GM12891 (cell line): ENCODE results near the gene PLOD1.
A peak's percentile ranks its signal among the peaks of the same experiment; 100 is the strongest.

ENCODE experiments used
- DNase-seq: peaks from one replicate; pipeline ENCODE4 v3.0.0; 2011; ENCODE audit warnings: low spot score; ENCODE audit not compliant: insufficient read length
- FAIRE-seq: peaks from 2 replicates; lab custom pipeline; 2011; peaks lifted over from hg19 to GRCh38; lab: Jason Lieb, UNC
- PAX5 ChIP-seq: IDR thresholded peaks from 2 replicates; pipeline ENCODE4 v1.6.1; 2011; ENCODE audit warnings: low read length, moderate library complexity, mild to moderate bottlenecking; ENCODE audit not compliant: insufficient read depth, severe bottlenecking
- POLR2A ChIP-seq: IDR thresholded peaks from 2 replicates; pipeline ENCODE4 v1.6.1; 2011; ENCODE audit warnings: low read depth, low read length, control low read depth
- POLR2AphosphoS5 ChIP-seq: IDR thresholded peaks from 2 replicates; pipeline ENCODE4 v1.6.1; 2011; ENCODE audit warnings: low read depth, low read length, control low read depth
- POU2F2 ChIP-seq: IDR thresholded peaks from 2 replicates; pipeline ENCODE4 v1.6.1; 2011; ENCODE audit warnings: low read depth, mild to moderate bottlenecking, control low read depth, low read length, moderate library complexity
- SPI1 ChIP-seq: IDR thresholded peaks from 2 replicates; pipeline ENCODE4 v1.6.1; 2011; ENCODE audit warnings: low read depth, low read length, control low read depth
- TAF1 ChIP-seq: IDR thresholded peaks from 2 replicates; pipeline ENCODE4 v1.6.1; 2011; ENCODE audit warnings: low read depth, low read length, control low read depth

Gene PLOD1

GRCh38 chr1:11985851-11986250 is 51.3 kb downstream of the PLOD1 start:
- DNase-seq (no peak), FAIRE-seq (no peak)
- no peak for TF ChIP-seq SPI1
- no peak for TF ChIP-seq POLR2A
- no peak for TF ChIP-seq TAF1
- no peak for TF ChIP-seq POLR2AphosphoS5
- no peak for TF ChIP-seq PAX5
- TF ChIP-seq POU2F2 = no peak

GRCh38 chr1:11989669-11990068 is 55.2 kb downstream of the PLOD1 start:
- TF ChIP-seq POLR2A = no peak
- TF ChIP-seq TAF1 = no peak
- TF ChIP-seq SPI1 = no peak
- no peak for TF ChIP-seq PAX5
- TF ChIP-seq POU2F2 = no peak
- TF ChIP-seq POLR2AphosphoS5 = no peak
- FAIRE-seq = no peak
- no peak for DNase-seq

GRCh38 chr1:11990303-11991032 is 56.0 kb downstream of the PLOD1 start:
- FAIRE-seq = no peak
- TF ChIP-seq POLR2A (no peak), PAX5 (no peak), TAF1 (no peak), POLR2AphosphoS5 (no peak), SPI1 (no peak), POU2F2 (no peak)
- DNase-seq = no peak

- TF ChIP-seq TAF1 (no peak), POU2F2 (no peak), POLR2A (no peak), SPI1 (no peak), PAX5 (no peak), POLR2AphosphoS5 (no peak)
- no peak for FAIRE-seq
Measured at GRCh38 chr1:11991969-11992676, 57.6 kb downstream of the PLOD1 start.

GRCh38 chr1:11997081-11997850 is 62.7 kb downstream of the PLOD1 start:
- no peak for DNase-seq
- no peak for TF ChIP-seq POU2F2
- FAIRE-seq = no peak

More at GRCh38 chr1:11991969-11992676, 57.6 kb downstream of the PLOD1 start:
- DNase-seq = no peak

GRCh38 chr1:11998636-11999035 is 64.1 kb downstream of the PLOD1 start:
- DNase-seq = no peak
- no peak for TF ChIP-seq POLR2AphosphoS5
- TF ChIP-seq POU2F2 = no peak
- TF ChIP-seq SPI1 = no peak
- no peak for TF ChIP-seq TAF1
- TF ChIP-seq PAX5 = no peak
- no peak for TF ChIP-seq POLR2A
- no peak for FAIRE-seq

- TF ChIP-seq TAF1 = no peak
- TF ChIP-seq POLR2A = no peak
- TF ChIP-seq POLR2AphosphoS5 = no peak
- TF ChIP-seq PAX5 = no peak
- TF ChIP-seq SPI1 = no peak
- TF ChIP-seq POU2F2 = no peak
- DNase-seq (no peak), FAIRE-seq (no peak)
Measured at GRCh38 chr1:11999236-11999635, 64.7 kb downstream of the PLOD1 start.

GRCh38 chr1:12001249-12001917 is 66.9 kb downstream of the PLOD1 start:
- FAIRE-seq (no peak), DNase-seq (peak; percentile 34)
- TF ChIP-seq POLR2AphosphoS5 = no peak
- no peak for TF ChIP-seq POU2F2
- TF ChIP-seq SPI1 = no peak
- TF ChIP-seq POLR2A = no peak
- TF ChIP-seq TAF1 = no peak
- no peak for TF ChIP-seq PAX5

- DNase-seq (no peak), FAIRE-seq (no peak)
- TF ChIP-seq TAF1 (no peak), POU2F2 (no peak), SPI1 (no peak), POLR2AphosphoS5 (no peak), PAX5 (no peak), POLR2A (no peak)
Measured at GRCh38 chr1:12001996-12002493, 67.5 kb downstream of the PLOD1 start.
